ENCODE results near the gene TLN1. TPM values are rescaled to one million over a fixed set of nuclear protein-coding genes. Genes with fewer than 3 reads are reported as not detected.
A peak's percentile ranks its signal among the peaks of the same experiment; 100 is the strongest.

Gene TLN1
- total RNA-seq, 1 experiment from 2014 or later = 109 TPM

DNA sequence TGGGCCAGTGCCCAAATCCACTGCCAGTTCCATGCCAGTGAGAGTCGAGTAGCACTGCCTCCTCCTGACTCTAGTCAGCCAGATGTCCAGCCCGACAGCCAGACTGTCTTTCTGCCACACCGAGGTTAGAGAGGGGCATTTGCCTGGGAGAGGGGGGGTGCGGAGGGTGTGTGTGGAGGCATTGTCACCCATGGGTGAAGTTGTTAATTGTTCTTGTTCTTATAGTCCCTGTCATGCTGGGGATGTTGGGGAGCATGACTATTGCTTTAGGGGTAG is 18.2 kb upstream of the TLN1 start:
- Mint-ChIP-seq H3K9me3 (no peaks in the 10 kb centered on the region), H3K4me3 (peak overlapping the region; percentile 92), H3K27ac (peak overlapping the region; percentile 62; the same call in 1 of the 2 replicates), H3K27me3 (ENCODE audit: low read depth) (no peaks in the 10 kb centered on the region), H3K4me1 (peaks cover 27% of the 10 kb centered on the region), H3K36me3 (peaks cover 34% of the 10 kb centered on the region)
- TF ChIP-seq, protein P1, sequence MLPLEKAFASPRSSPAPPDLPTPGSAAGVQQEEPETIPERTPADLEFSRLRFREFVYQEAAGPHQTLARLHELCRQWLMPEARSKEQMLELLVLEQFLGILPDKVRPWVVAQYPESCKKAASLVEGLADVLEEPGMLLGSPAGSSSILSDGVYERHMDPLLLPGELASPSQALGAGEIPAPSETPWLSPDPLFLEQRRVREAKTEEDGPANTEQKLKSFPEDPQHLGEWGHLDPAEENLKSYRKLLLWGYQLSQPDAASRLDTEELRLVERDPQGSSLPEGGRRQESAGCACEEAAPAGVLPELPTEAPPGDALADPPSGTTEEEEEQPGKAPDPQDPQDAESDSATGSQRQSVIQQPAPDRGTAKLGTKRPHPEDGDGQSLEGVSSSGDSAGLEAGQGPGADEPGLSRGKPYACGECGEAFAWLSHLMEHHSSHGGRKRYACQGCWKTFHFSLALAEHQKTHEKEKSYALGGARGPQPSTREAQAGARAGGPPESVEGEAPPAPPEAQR (CRISPR knock-in tag; IDR thresholded peaks at IDR 0.05) = no peak
- TF ChIP-seq NR1H2 (CRISPR knock-in tag; IDR thresholded peaks at IDR 0.05) = no peak
- TF ChIP-seq KAT7 (CRISPR knock-in tag; IDR thresholded peaks at IDR 0.05; ENCODE audit: borderline replicate concordance) = no peak
- no peak for TF ChIP-seq SMAD3 (CRISPR knock-in tag; IDR thresholded peaks at IDR 0.05; ENCODE audit: borderline replicate concordance)
- no peak for TF ChIP-seq NFE2L1 (CRISPR knock-in tag; IDR thresholded peaks at IDR 0.05)
- no peak for TF ChIP-seq GRHL2 (CRISPR knock-in tag; IDR thresholded peaks at IDR 0.05; ENCODE audit: insufficient replicate concordance, severe bottlenecking)
- TF ChIP-seq OVOL2 (CRISPR knock-in tag; IDR thresholded peaks at IDR 0.05; ENCODE audit: borderline replicate concordance) = no peak
- no peak for TF ChIP-seq E2F5 (CRISPR knock-in tag; IDR thresholded peaks at IDR 0.05)
- TF ChIP-seq, protein P2, sequence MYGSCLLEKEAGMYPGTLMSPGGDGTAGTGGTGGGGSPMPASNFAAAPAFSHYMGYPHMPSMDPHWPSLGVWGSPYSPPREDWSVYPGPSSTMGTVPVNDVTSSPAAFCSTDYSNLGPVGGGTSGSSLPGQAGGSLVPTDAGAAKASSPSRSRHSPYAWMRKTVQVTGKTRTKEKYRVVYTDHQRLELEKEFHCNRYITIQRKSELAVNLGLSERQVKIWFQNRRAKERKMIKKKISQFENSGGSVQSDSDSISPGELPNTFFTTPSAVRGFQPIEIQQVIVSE (CRISPR knock-in tag; IDR thresholded peaks at IDR 0.05; ENCODE audit: borderline replicate concordance) = no peak
- TF ChIP-seq, protein P3, sequence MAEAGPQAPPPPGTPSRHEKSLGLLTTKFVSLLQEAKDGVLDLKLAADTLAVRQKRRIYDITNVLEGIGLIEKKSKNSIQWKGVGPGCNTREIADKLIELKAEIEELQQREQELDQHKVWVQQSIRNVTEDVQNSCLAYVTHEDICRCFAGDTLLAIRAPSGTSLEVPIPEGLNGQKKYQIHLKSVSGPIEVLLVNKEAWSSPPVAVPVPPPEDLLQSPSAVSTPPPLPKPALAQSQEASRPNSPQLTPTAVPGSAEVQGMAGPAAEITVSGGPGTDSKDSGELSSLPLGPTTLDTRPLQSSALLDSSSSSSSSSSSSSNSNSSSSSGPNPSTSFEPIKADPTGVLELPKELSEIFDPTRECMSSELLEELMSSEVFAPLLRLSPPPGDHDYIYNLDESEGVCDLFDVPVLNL (CRISPR knock-in tag; IDR thresholded peaks at IDR 0.05; ENCODE audit: borderline replicate concordance, low read depth) = no peak
- POLR2A ChIA-PET = interaction anchor here (2.1 kb wide), 1 partner anchor 18 kb away, joined by 13 read pairs; the partner anchor contains the start of genes CREB3 and TLN1
- DNase-seq (ENCODE audit: low spot score) (no peak), ATAC-seq (no peak)
- CTCF ChIA-PET = interaction anchor here (0.6 to 3.3 kb wide), 11 partner anchors 14 to 134 kb away, joined by 3 to 20 read pairs (median 7); partner anchors contain the start of genes CREB3, HINT2, TLN1 and TPM2

- DNase-seq (ENCODE audit: low spot score) = peak; percentile 37
- peak; percentile 43 for ATAC-seq
- ChIA-PET POLR2A (interaction anchor here (0.5 to 2.1 kb wide), 4 partner anchors 17 to 64 kb away, joined by 3 to 13 read pairs (median 4); partner anchors contain the start of genes CREB3 and TLN1), CTCF (interaction anchor here (0.6 to 4.1 kb wide), 17 partner anchors 14 to 196 kb away, joined by 3 to 27 read pairs (median 6); partner anchors contain the start of genes CREB3, HINT2, TESK1 and TLN1)
- TF ChIP-seq ATF2 (CRISPR knock-in tag; IDR thresholded peaks at IDR 0.05; ENCODE audit: borderline replicate concordance, low read depth) (no peak), CREM (CRISPR knock-in tag; IDR thresholded peaks at IDR 0.05) (no peak), RORB (CRISPR knock-in tag; IDR thresholded peaks at IDR 0.05) (no peak), GTF2I (CRISPR knock-in tag; conservative IDR thresholded peaks at IDR 0.05) (no peak), FOXJ3 (CRISPR knock-in tag; IDR thresholded peaks at IDR 0.05; ENCODE audit: borderline replicate concordance) (no peak), JAZF1 (CRISPR knock-in tag; IDR thresholded peaks at IDR 0.05) (no peak), ZNF671 (CRISPR knock-in tag; IDR thresholded peaks at IDR 0.05) (no peak), ZNF232 (CRISPR knock-in tag; IDR thresholded peaks at IDR 0.05) (no peak), ZNF281 (CRISPR knock-in tag; IDR thresholded peaks at IDR 0.05) (no peak), NR3C1 (CRISPR knock-in tag; conservative IDR thresholded peaks at IDR 0.05; ENCODE audit: low read depth) (no peak), TEAD4 (CRISPR knock-in tag; IDR thresholded peaks at IDR 0.05) (no peak)
- Mint-ChIP-seq H3K4me3 (peak overlapping the region; percentile 92), H3K4me1 (peaks cover 27% of the 10 kb centered on the region), H3K9me3 (no peaks in the 10 kb centered on the region), H3K36me3 (peaks cover 35% of the 10 kb centered on the region), H3K27me3 (ENCODE audit: low read depth) (no peaks in the 10 kb centered on the region), H3K27ac (peak overlapping the region; percentile 62)
These were observed 17.7 kb upstream of the TLN1 start for GRCh38 chr9:35749515-35750255.

Measured in WTC11 (cell line).